ENCODE measurements around the gene HBA1.
"Not testable (repeated sequence)": the region's sequence is repeated elsewhere in the genome, so short reads cannot be mapped to it uniquely, and the experiment has no call there.

The HBA1 gene

DNA sequence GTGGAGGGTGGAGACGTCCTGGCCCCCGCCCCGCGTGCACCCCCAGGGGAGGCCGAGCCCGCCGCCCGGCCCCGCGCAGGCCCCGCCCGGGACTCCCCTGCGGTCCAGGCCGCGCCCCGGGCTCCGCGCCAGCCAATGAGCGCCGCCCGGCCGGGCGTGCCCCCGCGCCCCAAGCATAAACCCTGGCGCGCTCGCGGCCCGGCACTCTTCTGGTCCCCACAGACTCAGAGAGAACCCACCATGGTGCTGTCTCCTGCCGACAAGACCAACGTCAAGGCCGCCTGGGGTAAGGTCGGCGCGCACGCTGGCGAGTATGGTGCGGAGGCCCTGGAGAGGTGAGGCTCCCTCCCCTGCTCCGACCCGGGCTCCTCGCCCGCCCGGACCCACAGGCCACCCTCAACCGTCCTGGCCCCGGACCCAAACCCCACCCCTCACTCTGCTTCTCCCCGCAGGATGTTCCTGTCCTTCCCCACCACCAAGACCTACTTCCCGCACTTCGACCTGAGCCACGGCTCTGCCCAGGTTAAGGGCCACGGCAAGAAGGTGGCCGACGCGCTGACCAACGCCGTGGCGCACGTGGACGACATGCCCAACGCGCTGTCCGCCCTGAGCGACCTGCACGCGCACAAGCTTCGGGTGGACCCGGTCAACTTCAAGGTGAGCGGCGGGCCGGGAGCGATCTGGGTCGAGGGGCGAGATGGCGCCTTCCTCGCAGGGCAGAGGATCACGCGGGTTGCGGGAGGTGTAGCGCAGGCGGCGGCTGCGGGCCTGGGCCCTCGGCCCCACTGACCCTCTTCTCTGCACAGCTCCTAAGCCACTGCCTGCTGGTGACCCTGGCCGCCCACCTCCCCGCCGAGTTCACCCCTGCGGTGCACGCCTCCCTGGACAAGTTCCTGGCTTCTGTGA is at the start of gene HBA1:
Gene HBA1, plus strand, starts transcription at position 204 of the 906 bp plus-strand sequence. Its CDS starts 37 bp downstream, at position 241.
- DNase-seq = not testable (repeated sequence)

DNA sequence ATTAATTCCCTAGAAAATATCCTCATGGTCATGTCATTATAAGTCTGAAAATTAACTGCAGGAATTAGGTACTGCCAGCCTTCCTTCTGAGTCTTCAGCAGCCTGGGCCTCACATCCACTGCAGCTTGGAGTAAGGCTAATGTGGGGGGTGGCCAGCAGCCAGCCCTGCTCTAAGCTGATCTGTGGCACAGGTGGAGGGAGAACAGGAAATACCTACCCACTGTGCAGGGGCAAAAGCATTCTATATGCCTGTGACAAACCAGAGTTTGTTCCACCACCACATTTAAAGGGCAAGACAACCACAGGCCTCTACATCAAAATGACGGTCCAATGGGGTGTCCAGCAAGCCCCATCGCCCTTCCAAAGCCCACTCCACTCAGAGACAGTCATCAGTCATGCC is 47.4 kb upstream of the HBA1 start:
- no peak for DNase-seq

GRCh38 chr16:130533-131173 is 45.8 kb upstream of the HBA1 start:
- DNase-seq = no peak

DNA sequence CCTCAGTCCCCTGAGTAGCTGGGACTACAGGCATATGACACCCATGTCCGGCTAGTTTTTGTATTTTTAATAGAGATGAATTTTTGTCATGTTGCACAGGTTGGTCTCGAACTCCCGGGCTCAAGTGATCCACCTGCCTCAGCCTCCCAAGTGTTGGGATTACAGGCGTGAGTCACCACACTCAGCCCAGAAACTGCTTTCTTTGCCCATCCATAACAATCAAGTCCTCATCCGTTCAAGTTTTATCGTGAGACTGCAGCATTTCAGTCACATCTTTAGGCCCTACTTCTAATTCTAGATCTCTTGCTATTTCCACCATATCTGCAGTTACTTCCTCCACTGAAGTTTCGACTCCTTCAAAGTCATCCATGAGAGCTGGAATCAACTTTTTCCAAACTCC is 44.4 kb upstream of the HBA1 start:
- DNase-seq = no peak

- DNase-seq = no peak
These were observed 42.8 kb upstream of the HBA1 start for GRCh38 chr16:133716-134115.

DNA sequence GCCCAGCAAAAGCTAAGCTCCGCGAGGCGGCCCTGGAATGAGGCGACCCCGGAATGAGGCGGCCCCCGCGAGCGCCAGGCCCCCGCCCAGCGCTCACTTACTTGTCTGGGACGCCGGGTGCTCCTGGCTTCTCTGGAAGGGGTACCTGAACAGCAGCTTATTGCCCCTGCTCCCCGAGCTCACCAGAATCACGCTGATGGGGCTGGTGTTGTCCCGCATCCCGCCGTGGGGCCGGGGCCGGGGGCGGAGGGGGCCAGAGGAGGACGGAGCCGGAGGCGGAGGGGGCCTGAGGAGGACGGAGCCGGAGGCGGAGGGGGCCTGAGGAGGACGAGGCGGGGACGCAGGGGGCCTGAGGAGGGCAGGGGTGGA is 38.4 kb upstream of the HBA1 start:
- DNase-seq = no peak

GRCh38 chr16:140175-140857 is 36.2 kb upstream of the HBA1 start:
- no peak for DNase-seq

- no peak for DNase-seq
These were observed 34.0 kb upstream of the HBA1 start for GRCh38 chr16:142405-142967.

- no peak for DNase-seq
These were observed 33.4 kb upstream of the HBA1 start for GRCh38 chr16:143047-143446.

DNA sequence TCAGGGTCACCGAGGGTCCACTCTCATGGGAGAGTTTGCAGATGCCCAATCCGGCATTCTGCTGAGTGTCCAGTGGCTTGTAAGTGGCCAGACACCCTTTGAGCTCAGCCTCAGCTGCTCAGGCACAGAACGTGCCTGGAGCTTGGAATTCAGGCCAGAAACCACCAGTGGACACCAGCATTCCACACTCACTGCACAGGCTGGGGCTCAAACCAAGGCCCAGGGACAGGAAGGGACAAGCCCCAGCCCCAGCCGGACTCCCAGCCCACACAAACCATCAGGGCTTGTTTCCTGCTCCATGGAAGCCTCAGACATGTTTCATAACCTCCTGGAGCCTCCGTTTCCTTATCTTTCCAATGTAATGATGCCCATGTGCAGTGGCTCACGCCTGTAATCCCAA is 33.0 kb upstream of the HBA1 start:
- no peak for DNase-seq

DNA sequence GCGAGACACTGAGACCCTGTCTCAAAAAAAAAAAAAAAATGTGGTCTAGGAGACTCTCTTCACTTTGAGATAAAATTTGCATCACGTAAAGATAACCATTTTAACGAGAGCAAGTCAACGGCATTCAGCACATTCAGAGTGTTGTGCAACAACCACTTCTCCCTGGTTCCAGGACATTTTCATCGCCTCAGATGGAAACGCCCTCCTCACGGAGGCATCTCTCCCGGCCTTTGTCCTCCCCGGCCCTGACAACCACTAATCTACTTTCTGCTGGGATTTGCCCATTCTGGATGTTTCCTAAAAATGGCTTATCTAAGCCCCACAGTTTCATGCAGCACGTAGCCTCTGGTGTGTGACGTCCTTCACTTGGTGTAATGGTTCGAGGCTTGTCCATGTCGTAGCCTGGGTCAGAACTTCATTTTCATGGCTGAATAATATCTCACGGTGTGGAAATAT is 31.7 kb upstream of the HBA1 start:
- no peak for DNase-seq

- no peak for DNase-seq
These were observed 29.8 kb upstream of the HBA1 start for GRCh38 chr16:146646-147045.

DNA sequence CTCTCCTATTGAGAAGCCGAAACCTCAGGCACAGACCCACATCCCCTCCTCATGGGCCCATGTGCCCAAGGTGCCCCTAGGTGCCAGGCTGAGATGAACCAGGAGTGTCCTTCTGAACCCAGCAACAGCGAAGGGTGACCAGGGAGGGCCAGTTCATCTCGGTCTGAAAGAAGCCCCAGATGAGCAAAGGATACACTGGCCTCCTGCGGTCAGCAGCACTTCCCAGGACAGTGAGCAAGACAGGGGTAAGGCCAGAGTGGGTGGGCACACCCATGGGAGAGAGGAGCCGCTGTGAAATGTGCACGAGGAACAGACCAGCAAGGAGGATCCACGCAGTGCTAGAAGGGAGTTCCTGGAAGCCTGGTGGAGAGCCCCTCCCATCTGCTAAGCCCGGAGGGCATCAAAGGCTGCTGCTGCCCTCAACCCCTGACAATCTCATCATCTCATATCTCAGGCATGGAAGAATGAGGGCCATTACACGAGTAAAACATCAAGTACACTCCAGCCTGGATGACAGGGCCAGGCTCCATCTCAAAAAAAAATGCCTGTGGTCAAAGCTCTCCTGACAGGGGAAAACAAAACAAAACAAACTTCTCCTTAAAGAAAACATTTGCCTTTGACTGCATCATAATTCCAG is 27.3 kb upstream of the HBA1 start:
- no peak for DNase-seq

DNA sequence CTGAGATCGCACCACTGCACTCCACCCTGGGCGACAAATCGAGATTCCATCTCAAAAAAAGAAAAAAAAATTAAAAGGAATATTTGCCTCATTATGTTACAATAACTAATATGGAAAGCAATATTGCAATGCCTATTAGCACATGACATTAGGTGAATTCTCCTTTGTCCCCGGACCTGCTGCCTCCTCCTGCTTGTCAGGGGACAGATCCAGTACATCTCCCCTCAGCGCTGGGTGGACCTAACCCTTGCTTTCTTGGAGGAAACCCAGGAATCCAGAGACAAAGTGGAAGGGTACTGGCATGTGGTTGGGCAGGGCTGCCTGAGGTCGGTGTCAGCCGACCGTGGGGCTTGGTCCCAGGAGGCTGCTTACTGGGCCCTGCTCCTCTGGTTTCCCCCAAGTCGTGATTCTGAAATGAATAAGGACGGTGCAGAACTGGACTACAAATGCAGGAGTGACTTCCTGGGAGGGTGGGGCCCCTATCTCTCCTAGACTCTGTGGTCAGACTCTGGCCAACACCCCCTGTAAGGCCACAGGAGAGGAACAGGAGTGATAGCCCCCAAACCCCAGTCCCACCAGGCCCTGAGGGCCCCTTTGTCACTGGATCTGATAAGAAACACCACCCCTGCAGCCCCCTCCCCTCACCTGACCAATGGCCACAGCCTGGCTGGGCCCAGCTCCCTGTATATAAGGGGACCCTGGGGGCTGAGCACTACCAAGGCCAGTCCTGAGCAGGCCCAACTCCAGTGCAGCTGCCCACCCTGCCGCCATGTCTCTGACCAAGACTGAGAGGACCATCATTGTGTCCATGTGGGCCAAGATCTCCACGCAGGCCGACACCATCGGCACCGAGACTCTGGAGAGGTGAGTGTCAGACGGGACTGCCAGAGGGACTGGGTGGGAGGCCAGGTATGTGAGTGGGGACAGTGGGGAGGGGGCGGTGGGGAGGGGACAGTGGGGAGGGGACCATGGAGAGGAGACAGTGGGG is 24.0 kb upstream of the HBA1 start, which contains the start of gene HBZ:
Gene HBZ, plus strand, starts transcription at position 504 of the 988 bp plus-strand sequence. Its CDS starts 266 bp downstream, at position 770.
- no peak for DNase-seq

GRCh38 chr16:153129-153521 is 23.4 kb upstream of the HBA1 start:
- DNase-seq = not testable (repeated sequence)

- not testable (repeated sequence) for DNase-seq
These were observed 22.8 kb upstream of the HBA1 start for GRCh38 chr16:153550-154216.

- no peak for DNase-seq
These were observed 22.1 kb upstream of the HBA1 start for GRCh38 chr16:154217-155030.

DNA sequence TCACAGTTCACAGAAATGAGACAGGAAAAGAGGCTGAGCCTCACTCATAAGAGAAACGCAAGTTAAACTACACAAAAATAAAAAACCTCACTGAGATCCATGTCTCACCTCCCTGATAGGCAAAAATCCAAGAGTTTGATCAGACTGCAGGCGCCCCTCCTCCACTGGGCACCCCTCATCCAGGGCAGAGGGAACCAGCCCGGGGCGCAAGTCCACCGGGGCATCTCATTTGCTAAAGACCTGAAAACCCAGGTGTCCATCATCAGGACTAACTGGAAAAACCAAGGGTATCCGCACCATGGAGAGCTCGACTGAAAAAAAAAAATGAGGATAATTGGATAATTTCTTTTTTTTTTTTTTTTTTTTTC is 21.5 kb upstream of the HBA1 start:
- DNase-seq = no peak

DNA sequence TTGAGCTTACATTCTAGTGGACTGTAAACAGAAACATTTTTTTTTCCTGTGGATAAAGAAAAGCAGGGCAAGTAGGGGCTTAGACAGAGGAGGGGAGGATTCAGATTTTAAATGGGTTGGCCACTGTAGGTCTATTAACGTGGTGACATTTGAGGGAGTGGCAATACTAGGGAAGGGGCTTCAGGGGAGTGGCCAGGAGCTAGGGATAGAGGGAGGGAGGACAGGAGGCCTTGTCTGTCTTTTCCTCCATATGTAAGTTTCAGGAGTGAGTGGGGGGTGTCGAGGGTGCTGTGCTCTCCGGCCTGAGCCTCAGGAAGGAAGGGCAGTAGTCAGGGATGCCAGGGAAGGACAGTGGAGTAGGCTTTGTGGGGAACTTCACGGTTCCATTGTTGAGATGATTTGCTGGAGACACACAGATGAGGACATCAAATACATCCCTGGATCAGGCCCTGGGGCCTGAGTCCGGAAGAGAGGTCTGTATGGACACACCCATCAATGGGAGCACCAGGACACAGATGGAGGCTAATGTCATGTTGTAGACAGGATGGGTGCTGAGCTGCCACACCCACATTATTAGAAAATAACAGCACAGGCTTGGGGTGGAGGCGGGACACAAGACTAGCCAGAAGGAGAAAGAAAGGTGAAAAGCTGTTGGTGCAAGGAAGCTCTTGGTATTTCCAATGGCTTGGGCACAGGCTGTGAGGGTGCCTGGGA is 17.2 kb upstream of the HBA1 start:
- DNase-seq = no peak

All from NCI-H748 treated with DMSO at 0.1 percent for 48 hours (cell line).